Panc1 (cell line): ENCODE results near the gene SPSB3.
A peak's percentile ranks its signal among the peaks of the same experiment; 100 is the strongest.

Experiments
- CTCF ChIP-seq: fragments of 450-650 bp; IDR thresholded peaks from 2 replicates; pipeline ENCODE4 v1.5.1; 2017; ENCODE audit warnings: mild to moderate bottlenecking
- POLR2AphosphoS5 ChIP-seq: IDR thresholded peaks from 2 replicates; pipeline ENCODE4 v1.6.1; 2012; ENCODE audit warnings: mild to moderate bottlenecking, low read depth, low read length, moderate library complexity

DNA sequence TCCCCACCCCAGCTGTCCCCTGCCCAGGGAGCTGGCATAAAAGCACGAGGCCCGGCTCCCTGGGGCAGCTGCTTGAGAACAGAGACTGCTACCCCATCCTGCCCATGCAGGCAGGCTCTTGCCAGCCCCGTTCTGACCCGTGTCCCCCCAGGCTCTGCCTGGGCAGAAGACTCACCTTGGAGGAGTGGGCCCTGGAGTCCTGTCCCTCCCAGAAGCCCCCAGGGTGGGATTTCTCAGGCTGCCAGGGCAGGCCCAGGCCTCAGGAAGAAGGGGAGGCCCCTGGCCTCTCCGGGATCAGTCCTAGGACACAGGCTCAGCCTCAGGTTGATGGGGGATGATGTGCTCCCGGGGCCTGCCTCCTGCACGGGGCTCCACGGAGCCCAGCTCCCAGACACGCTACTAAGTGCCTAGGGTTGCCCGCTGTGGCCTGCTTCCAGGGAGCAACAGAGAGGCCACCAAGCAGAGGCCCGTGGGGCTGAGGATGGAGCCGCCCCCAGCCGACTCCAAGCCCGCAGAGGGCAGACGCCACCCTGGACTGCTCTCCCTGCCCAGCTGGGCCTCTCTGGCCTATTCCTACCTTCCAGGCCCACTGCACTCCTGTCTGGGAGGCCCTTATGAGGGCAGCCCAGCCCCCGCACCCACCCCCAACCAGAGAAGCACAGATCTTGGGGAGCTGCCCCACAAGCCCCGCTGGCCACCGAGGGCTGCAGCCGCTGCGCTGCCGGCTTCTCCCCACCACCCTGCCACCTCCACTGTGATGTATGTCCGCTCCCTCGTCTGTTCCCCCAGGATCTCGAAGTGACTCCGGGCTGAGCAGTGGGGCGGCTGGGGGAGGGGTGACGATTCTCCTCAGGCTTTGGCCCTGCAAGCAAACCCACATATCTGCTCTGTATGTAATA is 12.7 kb downstream of the SPSB3 start:
- 0 out of 2 replicates have a peak, but pooled peaks have one; percentile 36 for TF ChIP-seq POLR2AphosphoS5
- no peak for TF ChIP-seq CTCF
